Lung (tissue), 12 donors: Measurements from ENCODE around the gene CMTM2. TPM values are rescaled to one million over a fixed set of nuclear protein-coding genes. Genes with fewer than 3 reads are reported as not detected.
"Not testable (repeated sequence)": the region's sequence is repeated elsewhere in the genome, so short reads cannot be mapped to it uniquely, and the experiment has no call there.

Experiments used
- ATAC-seq: fragments of 200-7000 bp; cut with Tn5 transposase; one replicate; pipeline ENCODE4 v1.9.1; 2020; ENCODE audit warnings: moderate number of reproducible peaks; ENCODE audit not compliant: insufficient read depth, low FRiP score
- DNase-seq, 3 donors: peaks; one replicate each; pipeline ENCODE4 v3.0.0-alpha.2; 2013 to 2017
- H3K27ac ChIP-seq, 2 donors: one replicate each; pipeline ENCODE4 v1.5.1; 2013; ENCODE audit warnings: mild to moderate bottlenecking in 2 of 2, moderate library complexity in 2 of 2, control low read depth in 1 of 2, inconsistent platforms in 1 of 2, low read depth in 1 of 2, low read length in 1 of 2
- H3K27me3 ChIP-seq, 3 donors: one replicate each; pipeline ENCODE4 v1.5.1; 2013; ENCODE audit warnings: low read length in 2 of 3; ENCODE audit not compliant: control insufficient read depth in 3 of 3, insufficient read depth in 3 of 3
- H3K36me3 ChIP-seq, 4 donors: one replicate each; pipeline ENCODE4 v1.5.1; 2013; ENCODE audit warnings: low read length in 4 of 4, mild to moderate bottlenecking in 1 of 4, moderate library complexity in 1 of 4; ENCODE audit not compliant: control insufficient read depth in 4 of 4, insufficient read depth in 4 of 4
- H3K4me1 ChIP-seq, 5 donors: one replicate each; pipeline ENCODE4 v1.5.1; 2013; ENCODE audit warnings: low read length in 5 of 5, mild to moderate bottlenecking in 2 of 5, moderate library complexity in 1 of 5; ENCODE audit not compliant: control insufficient read depth in 5 of 5, insufficient read depth in 5 of 5
- H3K4me3 ChIP-seq: one replicate; pipeline ENCODE4 v1.5.1; 2013; ENCODE audit warnings: mild to moderate bottlenecking, control low read depth, moderate library complexity
- H3K9ac ChIP-seq, 2 donors: one replicate each; pipeline ENCODE4 v1.5.1; 2013; ENCODE audit warnings: low read length in 2 of 2, control low read depth in 1 of 2; ENCODE audit not compliant: insufficient read depth in 1 of 2
- H3K9me3 ChIP-seq, 4 donors: one replicate each; pipeline ENCODE4 v1.5.1; 2013; ENCODE audit warnings: low read length in 3 of 4, mild to moderate bottlenecking in 1 of 4, moderate library complexity in 1 of 4; ENCODE audit not compliant: control insufficient read depth in 4 of 4, insufficient read depth in 3 of 4
- WGBS, 2 donors: extraction: QIAGEN DNeasy Blood & Tissue Kit; methylation state at CpG; one replicate each; pipeline ENCODE4 v1.1.7; 2013; 5-methylcytosine and 5-hydroxymethylcytosine counted together
- polyA plus RNA-seq, 2 donors: library from polyadenylated mRNA; stranded (reverse); fragments of 200-250 nt; gene quantifications; one replicate each; pipeline ENCODE4 v1.2.1, GENCODE V29; 2013
- total RNA-seq, 2 donors: library from RNA; depleted of rRNA in 1 of 2; stranded (reverse); fragments of >200 nt in 1 of 2; gene quantifications; one replicate each; pipeline ENCODE4 v1.2.1, GENCODE V29; 2014 to 2021
- TF ChIP-seq, protein P1 (sequence below): IDR thresholded peaks from 2 replicates; pipeline ENCODE4 v1.5.1; 2012; ENCODE audit warnings: mild to moderate bottlenecking; ENCODE audit errors: control extremely low read depth, extremely low read depth
- donor health status: control.
- donor health status: control.
- donor health status: Bipolar disorder and iron deficiency.
- donor health status: healthy.
- donor health status: DM: yes; HTN: yes; CAD: no.

CMTM2 gene
- total and polyA plus RNA-seq, 4 donors: 2.0 to 14.1 (median 3.0) TPM

DNA sequence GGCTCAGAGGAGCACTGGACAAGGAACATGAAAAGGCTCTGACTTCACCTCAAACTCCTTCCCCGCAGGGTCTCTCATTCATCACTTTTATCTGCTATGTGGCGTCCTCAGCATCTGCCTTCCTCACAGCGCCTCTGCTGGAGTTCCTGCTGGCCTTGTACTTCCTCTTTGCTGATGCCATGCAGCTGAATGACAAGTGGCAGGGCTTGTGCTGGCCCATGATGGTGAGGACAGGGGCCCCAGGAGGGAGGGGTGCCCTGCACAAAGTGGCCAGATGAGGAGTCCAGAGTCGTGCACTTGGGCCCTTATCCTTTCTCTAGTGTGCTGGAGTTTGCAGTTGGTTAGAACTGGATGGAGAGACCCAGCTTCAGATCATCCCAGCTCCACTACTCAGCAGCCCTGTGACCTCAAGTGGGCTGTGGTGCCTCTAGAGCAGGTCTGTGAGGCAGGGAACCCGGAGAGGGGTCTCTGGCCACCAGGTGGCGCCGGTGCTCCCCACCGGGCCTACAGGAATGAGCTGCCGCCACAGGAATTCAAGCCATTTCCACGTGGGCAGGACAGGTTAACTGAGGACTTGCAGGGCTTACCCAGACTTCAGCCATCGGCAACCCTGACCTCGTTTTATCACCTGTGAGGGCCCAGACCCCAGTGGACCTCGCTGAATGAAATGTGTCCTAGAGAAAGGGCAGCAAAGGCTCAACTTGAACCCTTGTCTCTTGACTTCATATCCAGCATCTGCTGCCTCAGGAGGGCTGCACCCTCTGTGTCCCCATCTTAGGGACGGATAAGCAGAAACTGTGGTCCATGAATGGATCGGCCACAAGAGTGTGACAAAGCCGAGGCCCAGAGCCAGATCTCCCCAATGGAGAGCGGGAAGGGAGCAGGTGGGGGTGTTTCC is 29.2 kb downstream of the CMTM2 start:
- H3K27ac ChIP-seq: no peak overlapping the region
- peaks cover 0 to 18% (median 10%) of the 10 kb centered on the region in 5 donors for H3K4me1 ChIP-seq
- no peaks in the 10 kb centered on the region for H3K27me3 ChIP-seq
- TF ChIP-seq, protein P1, sequence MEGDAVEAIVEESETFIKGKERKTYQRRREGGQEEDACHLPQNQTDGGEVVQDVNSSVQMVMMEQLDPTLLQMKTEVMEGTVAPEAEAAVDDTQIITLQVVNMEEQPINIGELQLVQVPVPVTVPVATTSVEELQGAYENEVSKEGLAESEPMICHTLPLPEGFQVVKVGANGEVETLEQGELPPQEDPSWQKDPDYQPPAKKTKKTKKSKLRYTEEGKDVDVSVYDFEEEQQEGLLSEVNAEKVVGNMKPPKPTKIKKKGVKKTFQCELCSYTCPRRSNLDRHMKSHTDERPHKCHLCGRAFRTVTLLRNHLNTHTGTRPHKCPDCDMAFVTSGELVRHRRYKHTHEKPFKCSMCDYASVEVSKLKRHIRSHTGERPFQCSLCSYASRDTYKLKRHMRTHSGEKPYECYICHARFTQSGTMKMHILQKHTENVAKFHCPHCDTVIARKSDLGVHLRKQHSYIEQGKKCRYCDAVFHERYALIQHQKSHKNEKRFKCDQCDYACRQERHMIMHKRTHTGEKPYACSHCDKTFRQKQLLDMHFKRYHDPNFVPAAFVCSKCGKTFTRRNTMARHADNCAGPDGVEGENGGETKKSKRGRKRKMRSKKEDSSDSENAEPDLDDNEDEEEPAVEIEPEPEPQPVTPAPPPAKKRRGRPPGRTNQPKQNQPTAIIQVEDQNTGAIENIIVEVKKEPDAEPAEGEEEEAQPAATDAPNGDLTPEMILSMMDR: peak; percentile 71
- ATAC-seq: peak; percentile 30
- H3K36me3 ChIP-seq: peaks cover 6 to 40% (median 28%) of the 10 kb centered on the region in 4 donors
- H3K4me3 ChIP-seq: no peak overlapping the region
- WGBS, 2 donors: 36 to 37% methylated on average over 17 of the region's 17 CpGs
- H3K9me3 ChIP-seq: no peaks in the 10 kb centered on the region
- peak; percentile 79 to 89 (median 85) for DNase-seq
- peak overlapping the region in 1 of 2 donors; percentile 23 for H3K9ac ChIP-seq

DNA sequence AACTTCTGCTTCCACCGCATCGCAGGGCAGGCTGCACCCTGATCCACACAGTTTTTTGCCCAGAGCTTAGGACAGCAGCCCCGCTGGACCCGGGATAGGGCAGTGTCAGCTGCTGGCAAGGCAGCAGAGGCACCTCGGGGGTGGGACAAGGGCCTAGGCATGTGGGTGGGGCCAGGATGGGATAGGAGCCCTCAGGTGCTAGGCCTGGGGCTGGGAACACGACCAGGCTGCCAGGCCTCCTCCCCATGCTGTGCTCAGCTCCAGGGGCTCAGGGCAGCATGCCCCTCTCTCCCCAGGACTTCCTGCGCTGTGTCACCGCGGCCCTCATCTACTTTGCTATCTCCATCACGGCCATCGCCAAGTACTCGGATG is 29.9 kb downstream of the CMTM2 start:
- DNase-seq (no peak), ATAC-seq (no peak)
- Histone ChIP-seq H3K9ac (no peak overlapping the region), H3K9me3 (no peaks in the 10 kb centered on the region), H3K27ac (no peak overlapping the region), H3K36me3 (peaks cover 6 to 41% (median 28%) of the 10 kb centered on the region in 4 donors), H3K4me1 (peaks cover 0 to 13% (median 5%) of the 10 kb centered on the region in 5 donors), H3K27me3 (no peaks in the 10 kb centered on the region), H3K4me3 (no peak overlapping the region)
- 84 to 86% methylated on average over 12 of the region's 12 CpGs for WGBS, 2 donors
- TF ChIP-seq, protein P1: no peak

DNA sequence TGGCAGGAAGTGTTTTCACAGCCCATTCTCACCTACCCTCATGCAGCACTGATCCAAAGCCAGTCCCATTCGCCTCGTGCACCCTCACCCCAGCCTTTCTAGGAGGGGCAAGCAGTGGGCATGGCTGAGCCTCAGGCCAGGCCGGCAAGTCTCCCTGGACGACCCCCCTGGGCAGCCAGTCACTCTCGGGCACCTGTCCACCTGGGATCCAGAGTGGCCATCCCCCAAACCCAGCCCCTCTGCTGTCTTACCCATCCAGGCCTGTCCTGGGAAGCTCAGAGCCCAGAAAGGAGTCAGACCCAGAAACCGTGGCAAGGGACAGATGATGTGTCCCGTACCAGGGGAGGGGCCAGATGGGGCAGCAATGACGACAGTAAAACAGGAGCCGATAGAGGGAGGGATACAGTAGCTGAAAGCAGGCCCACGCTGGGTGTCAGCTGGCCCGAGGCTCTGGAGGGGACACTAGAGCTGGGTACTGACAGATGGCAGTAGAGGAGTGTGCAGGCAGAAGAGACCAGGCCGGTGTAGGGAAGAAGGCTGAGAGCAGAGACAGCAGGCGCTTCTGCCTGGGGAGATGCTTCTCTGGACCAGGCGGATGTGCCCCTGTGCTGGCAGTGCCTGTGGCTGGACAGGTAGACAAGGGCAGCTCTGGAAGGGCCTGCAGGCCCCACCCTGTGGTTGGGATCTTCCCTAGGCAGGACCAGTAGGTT is 31.0 kb downstream of the CMTM2 start:
- Histone ChIP-seq H3K9ac (no peak overlapping the region), H3K4me3 (no peak overlapping the region), H3K27me3 (no peaks in the 10 kb centered on the region), H3K9me3 (no peaks in the 10 kb centered on the region), H3K4me1 (peaks cover 0 to 13% (median 5%) of the 10 kb centered on the region in 5 donors), H3K27ac (no peak overlapping the region), H3K36me3 (peaks cover 6 to 43% (median 28%) of the 10 kb centered on the region in 4 donors)
- WGBS, 2 donors: 91 to 93% methylated on average over 14 of the region's 14 CpGs
- DNase-seq (no peak), ATAC-seq (no peak)
- TF ChIP-seq, protein P1: no peak

DNA sequence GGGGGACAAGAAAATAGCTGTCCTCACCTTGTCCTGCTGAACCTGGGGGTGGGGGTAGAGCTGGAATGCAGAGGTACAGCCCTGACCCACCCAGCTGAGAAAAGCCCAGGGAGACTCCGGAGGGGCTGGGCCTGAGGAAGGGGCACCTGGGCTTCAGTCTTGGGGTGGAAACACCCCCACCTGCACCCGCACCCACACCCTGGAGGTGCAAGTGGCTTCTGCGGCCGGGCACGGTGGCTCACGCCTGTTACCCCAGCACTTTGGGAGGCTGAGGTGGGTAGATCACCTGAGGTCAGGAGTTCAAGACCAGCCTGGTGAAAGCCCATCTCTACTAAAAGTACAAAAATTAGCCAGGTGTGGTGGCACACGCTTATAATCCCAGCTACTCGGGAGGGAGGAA is 32.6 kb downstream of the CMTM2 start:
- H3K4me3 ChIP-seq, ATAC-seq, H3K27me3 ChIP-seq, H3K4me1 ChIP-seq, H3K9me3 ChIP-seq, DNase-seq, H3K27ac ChIP-seq, H3K9ac ChIP-seq: not testable (repeated sequence)
- WGBS, 2 donors: 85 to 95% methylated on average over 8 of the region's 8 CpGs
- peaks cover 6 to 43% (median 28%) of the 10 kb centered on the region in 4 donors for H3K36me3 ChIP-seq
